MM.1S (cell line): ENCODE measurements around the gene SERPINA10.
"Not testable (repeated sequence)": the region's sequence is repeated elsewhere in the genome, so short reads cannot be mapped to it uniquely, and the experiment has no call there.

Experiments used
- DNase-seq: peaks from one replicate; pipeline ENCODE4 v3.0.0-alpha.2; 2015
- H2AFZ ChIP-seq: fragments of 300-600 bp; sonication (generic); 2 replicates; pipeline ENCODE4 v1.6.0; 2016; ENCODE audit warnings: antibody characterized with exemption, low read length
- H3F3A ChIP-seq: fragments of 300-600 bp; sonication (generic); 2 replicates; pipeline ENCODE4 v1.6.1; 2016; ENCODE audit warnings: mild to moderate bottlenecking, antibody characterized with exemption, low read length, moderate library complexity, mixed read lengths; ENCODE audit not compliant: insufficient read depth
- H3K27ac ChIP-seq: fragments of 300-600 bp; sonication (generic); 2 replicates; pipeline ENCODE4 v1.5.1; 2016; ENCODE audit warnings: mild to moderate bottlenecking, low read length
- H3K27me3 ChIP-seq: fragments of 300-600 bp; sonication (generic); replicated peaks from 2 replicates; pipeline ENCODE4 v1.6.0; 2016; ENCODE audit warnings: low read length; ENCODE audit not compliant: insufficient read depth
- H3K36me3 ChIP-seq: fragments of 300-600 bp; sonication (generic); replicated peaks from 2 replicates; pipeline ENCODE4 v1.6.1; 2016; ENCODE audit warnings: mild to moderate bottlenecking, low read length, mixed read lengths; ENCODE audit not compliant: insufficient read depth
- H3K4me1 ChIP-seq: fragments of 300-600 bp; sonication (generic); 2 replicates; pipeline ENCODE4 v1.6.1; 2016; ENCODE audit warnings: low read length, mixed read lengths
- H3K4me2 ChIP-seq: fragments of 300-600 bp; sonication (generic); 2 replicates; pipeline ENCODE4 v1.6.0; 2016; ENCODE audit warnings: low read depth, low read length
- H3K4me3 ChIP-seq: fragments of 300-600 bp; sonication (generic); 2 replicates; pipeline ENCODE4 v1.5.1; 2016; ENCODE audit warnings: low read length, mixed read lengths
- H3K79me2 ChIP-seq: fragments of 300-600 bp; sonication (generic); 2 replicates; pipeline ENCODE4 v1.6.1; 2016; ENCODE audit warnings: mixed run types, low read length, mixed read lengths
- H3K9ac ChIP-seq: fragments of 300-600 bp; sonication (generic); 2 replicates; pipeline ENCODE4 v1.6.1; 2016; ENCODE audit warnings: low read length, mixed read lengths
- H3K9me2 ChIP-seq: fragments of 300-600 bp; sonication (generic); replicated peaks from 2 replicates; pipeline ENCODE4 v1.6.1; 2016; ENCODE audit warnings: mild to moderate bottlenecking, low read length, mixed read lengths; ENCODE audit not compliant: insufficient read depth
- H3K9me3 ChIP-seq: fragments of 300-600 bp; sonication (generic); replicated peaks from 2 replicates; pipeline ENCODE4 v1.6.1; 2016; ENCODE audit warnings: mild to moderate bottlenecking, low read length, mixed read lengths; ENCODE audit not compliant: insufficient read depth
- H4K20me1 ChIP-seq: fragments of 300-600 bp; sonication (generic); 2 replicates; pipeline ENCODE4 v1.6.1; 2016; ENCODE audit warnings: mild to moderate bottlenecking, low read length, moderate library complexity, mixed read lengths; ENCODE audit not compliant: insufficient read depth
- EZH2 ChIP-seq: fragments of 300-600 bp; sonication (generic); optimal IDR thresholded peaks from 2 replicates; pipeline ENCODE3; 2017; ENCODE audit warnings: low read depth, mild to moderate bottlenecking, antibody characterized with exemption, low read length, mixed read lengths
- EZH2phosphoT487 ChIP-seq: fragments of 300-600 bp; sonication (generic); IDR thresholded peaks from 2 replicates; pipeline ENCODE4 v1.6.1; 2018; ENCODE audit warnings: antibody characterized with exemption, low read length
- TF ChIP-seq, protein P1 (sequence below): fragments of 300-600 bp; sonication (generic); IDR thresholded peaks from 2 replicates; pipeline ENCODE4 v1.5.1; 2016; ENCODE audit warnings: antibody characterized with exemption, low read length, mixed read lengths

The SERPINA10 gene

GRCh38 chr14:94267352-94267751 is 25.7 kb downstream of the SERPINA10 start:
- H4K20me1 ChIP-seq, result no peaks in the 10 kb centered on the region
- H3K36me3 ChIP-seq, result no peaks in the 10 kb centered on the region
- no peak overlapping the region for H3K27ac ChIP-seq
- no peaks in the 10 kb centered on the region for H3F3A ChIP-seq
- no peaks in the 10 kb centered on the region for H3K9me2 ChIP-seq
- no peaks in the 10 kb centered on the region for H3K27me3 ChIP-seq
- H3K9me3 ChIP-seq, result no peaks in the 10 kb centered on the region
- no peaks in the 10 kb centered on the region for H3K4me1 ChIP-seq
- no peaks in the 10 kb centered on the region for H3K79me2 ChIP-seq
- no peak overlapping the region for H3K4me3 ChIP-seq
- no peak overlapping the region for H2AFZ ChIP-seq
- H3K4me2 ChIP-seq, result no peak overlapping the region
- TF ChIP-seq, protein P1, sequence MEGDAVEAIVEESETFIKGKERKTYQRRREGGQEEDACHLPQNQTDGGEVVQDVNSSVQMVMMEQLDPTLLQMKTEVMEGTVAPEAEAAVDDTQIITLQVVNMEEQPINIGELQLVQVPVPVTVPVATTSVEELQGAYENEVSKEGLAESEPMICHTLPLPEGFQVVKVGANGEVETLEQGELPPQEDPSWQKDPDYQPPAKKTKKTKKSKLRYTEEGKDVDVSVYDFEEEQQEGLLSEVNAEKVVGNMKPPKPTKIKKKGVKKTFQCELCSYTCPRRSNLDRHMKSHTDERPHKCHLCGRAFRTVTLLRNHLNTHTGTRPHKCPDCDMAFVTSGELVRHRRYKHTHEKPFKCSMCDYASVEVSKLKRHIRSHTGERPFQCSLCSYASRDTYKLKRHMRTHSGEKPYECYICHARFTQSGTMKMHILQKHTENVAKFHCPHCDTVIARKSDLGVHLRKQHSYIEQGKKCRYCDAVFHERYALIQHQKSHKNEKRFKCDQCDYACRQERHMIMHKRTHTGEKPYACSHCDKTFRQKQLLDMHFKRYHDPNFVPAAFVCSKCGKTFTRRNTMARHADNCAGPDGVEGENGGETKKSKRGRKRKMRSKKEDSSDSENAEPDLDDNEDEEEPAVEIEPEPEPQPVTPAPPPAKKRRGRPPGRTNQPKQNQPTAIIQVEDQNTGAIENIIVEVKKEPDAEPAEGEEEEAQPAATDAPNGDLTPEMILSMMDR, result no peak
- no peak for DNase-seq
- H3K9ac ChIP-seq, result no peak overlapping the region

DNA sequence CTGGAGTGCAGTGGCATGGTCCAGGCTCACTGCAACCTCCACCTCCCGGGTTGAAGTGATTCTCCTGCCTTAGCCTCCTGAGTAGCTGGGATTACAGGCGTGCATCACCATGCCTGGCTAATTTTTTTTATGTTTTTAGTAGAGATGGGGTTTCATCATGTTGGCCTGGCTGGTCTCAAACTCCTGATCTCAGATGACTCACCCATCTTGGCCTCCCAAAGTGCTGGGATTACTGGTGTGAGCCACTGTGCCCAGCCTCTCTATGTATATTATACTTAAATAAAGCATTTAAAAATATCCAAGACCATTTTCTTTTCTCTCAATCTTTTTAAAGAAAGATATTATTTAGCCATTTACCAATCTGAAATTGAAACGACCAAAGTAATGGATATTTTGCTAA is 28.9 kb downstream of the SERPINA10 start:
- DNase-seq, H3K36me3 ChIP-seq, H3K9ac ChIP-seq, H4K20me1 ChIP-seq, H3K4me3 ChIP-seq, H3K79me2 ChIP-seq, H3F3A ChIP-seq, H3K9me2 ChIP-seq, H3K27ac ChIP-seq, H3K27me3 ChIP-seq, H3K9me3 ChIP-seq, H2AFZ ChIP-seq, H3K4me1 ChIP-seq, H3K4me2 ChIP-seq: not testable (repeated sequence)

GRCh38 chr14:94244182-94244581 is 48.9 kb downstream of the SERPINA10 start:
- H3K9me3 ChIP-seq, result no peaks in the 10 kb centered on the region
- TF ChIP-seq, protein P1, result no peak
- TF ChIP-seq EZH2phosphoT487, result no peak
- no peaks in the 10 kb centered on the region for H3K9me2 ChIP-seq
- H3K27me3 ChIP-seq, result no peaks in the 10 kb centered on the region
- no peak overlapping the region for H2AFZ ChIP-seq
- no peak overlapping the region for H3K4me2 ChIP-seq
- no peaks in the 10 kb centered on the region for H3K36me3 ChIP-seq
- DNase-seq, result no peak
- H3K79me2 ChIP-seq, result no peaks in the 10 kb centered on the region
- H3K9ac ChIP-seq, result no peak overlapping the region
- H3K27ac ChIP-seq, result no peak overlapping the region
- H4K20me1 ChIP-seq, result no peaks in the 10 kb centered on the region
- no peak overlapping the region for H3K4me3 ChIP-seq
- H3K4me1 ChIP-seq, result no peaks in the 10 kb centered on the region
- H3F3A ChIP-seq, result no peaks in the 10 kb centered on the region

- no peaks in the 10 kb centered on the region for H3F3A ChIP-seq
- no peaks in the 10 kb centered on the region for H3K27me3 ChIP-seq
- no peaks in the 10 kb centered on the region for H4K20me1 ChIP-seq
- no peak overlapping the region for H3K27ac ChIP-seq
- no peaks in the 10 kb centered on the region for H3K36me3 ChIP-seq
- H3K9me2 ChIP-seq, result no peaks in the 10 kb centered on the region
- no peaks in the 10 kb centered on the region for H3K9me3 ChIP-seq
- TF ChIP-seq EZH2phosphoT487 (no peak), EZH2 (no peak)
- TF ChIP-seq, protein P1, result no peak
- no peak overlapping the region for H3K9ac ChIP-seq
- H2AFZ ChIP-seq, result no peak overlapping the region
- H3K4me3 ChIP-seq, result no peak overlapping the region
- H3K4me2 ChIP-seq, result no peak overlapping the region
- no peaks in the 10 kb centered on the region for H3K79me2 ChIP-seq
- no peak for DNase-seq
- no peaks in the 10 kb centered on the region for H3K4me1 ChIP-seq
These were observed 53.7 kb downstream of the SERPINA10 start for GRCh38 chr14:94239406-94239805.
